ENCODE results near the gene ARHGEF12.

- no peak for TF ChIP-seq CTCF (IDR thresholded peaks at IDR 0.05)
- no peak for TF ChIP-seq POLR2A (IDR thresholded peaks at IDR 0.05)
Measured at GRCh38 chr11:120499088-120499487, 162.9 kb downstream of the ARHGEF12 start.

All from thyroid gland (tissue), 4 donors.